HCT116 (cell line): ENCODE measurements around the gene AGPAT2.

Experiments
- EZH2 ChIP-seq: fragments of 200-600 bp; sonication (generic); IDR thresholded peaks from 2 replicates; pipeline ENCODE4 v1.6.1; 2017; ENCODE audit warnings: antibody characterized with exemption, mixed run types
- FOSL1 ChIP-seq: IDR thresholded peaks from 2 replicates; pipeline ENCODE4 v1.6.1; 2012; ENCODE audit warnings: low read depth
- JUND ChIP-seq: IDR thresholded peaks from 2 replicates; pipeline ENCODE4 v1.6.1; 2012
- POLR2A ChIP-seq: IDR thresholded peaks from 2 replicates; pipeline ENCODE4 v1.7.0; 2011; ENCODE audit warnings: borderline replicate concordance; ENCODE audit not compliant: insufficient read depth, insufficient read length; ENCODE audit errors: extremely low read depth
- POLR2AphosphoS5 ChIP-seq: IDR thresholded peaks from 2 replicates; pipeline ENCODE4 v1.6.1; 2011; ENCODE audit warnings: mild to moderate bottlenecking, low read depth, low read length, moderate library complexity
- SIN3A ChIP-seq: IDR thresholded peaks from 2 replicates; pipeline ENCODE4 v1.6.1; 2012; ENCODE audit warnings: low read depth
- YY1 ChIP-seq: IDR thresholded peaks from 2 replicates; pipeline ENCODE4 v1.6.1; 2011; ENCODE audit warnings: low read length, low read depth, moderate library complexity, mild to moderate bottlenecking; ENCODE audit not compliant: insufficient replicate concordance; ENCODE audit errors: extremely low read depth
- ZNF274 ChIP-seq: fragments of 200-500 bp; sonication (Bioruptor generic); IDR thresholded peaks from 2 replicates; pipeline ENCODE4 v1.6.1; 2014; ENCODE audit warnings: mild to moderate bottlenecking, low read depth, low read length, inconsistent platforms
- TF ChIP-seq, protein P1 (sequence below), 3 experiments: fragments of 200-600 bp in 1 of 3; sonication (generic) in 1 of 3; IDR thresholded peaks in 2 of 3; conservative IDR thresholded peaks in 1 of 3; 2 replicates each; pipeline ENCODE4 v1.5.1; 2012 to 2017; ENCODE audit warnings: low read depth in 2 of 3, low read length in 2 of 3, antibody characterized with exemption in 1 of 3, borderline replicate concordance in 1 of 3, control low read depth in 1 of 3, mild to moderate bottlenecking in 1 of 3, mixed read lengths in 1 of 3, mixed run types in 1 of 3, moderate library complexity in 1 of 3; ENCODE audit not compliant: insufficient read depth in 1 of 3

DNA sequence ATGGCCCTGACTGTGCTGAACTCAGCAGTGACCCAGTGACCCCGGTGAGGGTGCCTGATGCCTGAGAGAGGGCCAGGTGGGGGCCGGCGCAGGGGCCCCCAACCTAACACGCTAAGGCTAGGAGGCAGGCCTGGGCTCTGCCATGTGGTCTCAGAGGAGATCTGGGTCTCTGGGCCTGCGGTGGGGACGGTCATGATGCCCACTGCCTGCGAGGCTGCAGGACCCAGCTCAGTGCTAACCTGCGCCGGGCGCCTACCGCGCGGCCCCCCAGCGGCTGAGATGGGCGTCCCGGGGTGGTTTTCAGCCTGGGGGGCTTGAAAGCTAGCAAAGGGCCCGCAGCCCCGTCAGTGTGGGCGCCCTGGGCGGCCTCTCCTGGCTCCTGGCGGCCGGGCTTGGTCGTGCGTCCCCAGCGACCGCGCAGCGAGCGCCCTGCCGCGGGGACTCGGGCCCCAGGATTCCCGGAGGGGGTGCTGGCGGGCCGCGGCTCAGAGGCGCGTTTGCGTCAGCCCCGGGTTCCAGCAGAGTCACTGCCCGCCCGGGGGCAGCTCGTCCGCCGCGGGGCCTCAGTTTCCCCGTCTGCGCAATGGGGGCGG lies 22.1 kb downstream of the AGPAT2 start:
- TF ChIP-seq YY1 (no peak), EZH2 (no peak), POLR2AphosphoS5 (no peak), POLR2A (no peak), SIN3A (no peak), FOSL1 (no peak), JUND (no peak), ZNF274 (no peak)
- TF ChIP-seq, protein P1, sequence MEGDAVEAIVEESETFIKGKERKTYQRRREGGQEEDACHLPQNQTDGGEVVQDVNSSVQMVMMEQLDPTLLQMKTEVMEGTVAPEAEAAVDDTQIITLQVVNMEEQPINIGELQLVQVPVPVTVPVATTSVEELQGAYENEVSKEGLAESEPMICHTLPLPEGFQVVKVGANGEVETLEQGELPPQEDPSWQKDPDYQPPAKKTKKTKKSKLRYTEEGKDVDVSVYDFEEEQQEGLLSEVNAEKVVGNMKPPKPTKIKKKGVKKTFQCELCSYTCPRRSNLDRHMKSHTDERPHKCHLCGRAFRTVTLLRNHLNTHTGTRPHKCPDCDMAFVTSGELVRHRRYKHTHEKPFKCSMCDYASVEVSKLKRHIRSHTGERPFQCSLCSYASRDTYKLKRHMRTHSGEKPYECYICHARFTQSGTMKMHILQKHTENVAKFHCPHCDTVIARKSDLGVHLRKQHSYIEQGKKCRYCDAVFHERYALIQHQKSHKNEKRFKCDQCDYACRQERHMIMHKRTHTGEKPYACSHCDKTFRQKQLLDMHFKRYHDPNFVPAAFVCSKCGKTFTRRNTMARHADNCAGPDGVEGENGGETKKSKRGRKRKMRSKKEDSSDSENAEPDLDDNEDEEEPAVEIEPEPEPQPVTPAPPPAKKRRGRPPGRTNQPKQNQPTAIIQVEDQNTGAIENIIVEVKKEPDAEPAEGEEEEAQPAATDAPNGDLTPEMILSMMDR (IDR thresholded peaks at IDR 0.05 in 2 of 3, conservative IDR thresholded peaks at IDR 0.05 in 1 of 3; ENCODE audit: borderline replicate concordance in 1 of 3, insufficient read depth in 1 of 3, low read depth in 2 of 3, low read length in 2 of 3): peak in 2 of 3 experiments; percentile 20 to 34; a peak in 1 of 6 replicates
